Measurements from ENCODE around the gene NMNAT2. TPM values are rescaled to one million over a fixed set of nuclear protein-coding genes. Genes with fewer than 3 reads are reported as not detected.

NMNAT2 gene
- total and polyA plus RNA-seq, 2 donors from 2014 or later: 0.17 to 2.0 TPM

DNA sequence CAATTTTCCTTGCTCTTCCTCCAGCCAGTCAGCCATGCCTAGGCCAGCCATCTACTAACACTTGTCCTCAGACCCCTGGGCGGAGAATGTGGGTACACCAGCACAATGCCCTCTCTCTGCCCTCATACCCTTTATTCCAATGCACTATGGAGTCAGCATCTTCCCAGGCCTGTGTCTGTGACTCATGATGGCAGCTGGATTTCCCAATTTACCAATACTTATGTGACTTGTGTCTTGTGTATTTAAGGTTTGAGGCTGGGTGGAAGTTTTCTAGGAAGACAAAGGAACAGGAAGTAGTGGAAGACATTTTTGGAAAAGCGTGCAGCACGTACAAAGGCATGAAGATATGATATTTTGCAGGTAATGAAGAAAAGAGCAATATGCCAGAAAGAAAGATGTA, 114.3 kb downstream of the NMNAT2 start:
- Histone ChIP-seq H3K27me3 (ENCODE audit: control insufficient read depth, insufficient read depth, low read length) (no peaks in the 10 kb centered on the region), H3K9me3 (ENCODE audit: control insufficient read depth in 2 of 3, insufficient read depth in 1 of 3, low read length in 3 of 3) (no peaks in the 10 kb centered on the region), H3K4me3 (ENCODE audit: low read length in 3 of 3) (no peak overlapping the region), H3K9ac (ENCODE audit: low read length in 3 of 3) (no peak overlapping the region), H3K27ac (ENCODE audit: low read depth in 2 of 2, low read length in 2 of 2) (no peak overlapping the region), H3K36me3 (ENCODE audit: control insufficient read depth in 2 of 3, insufficient read depth in 3 of 3, low read length in 3 of 3) (no peaks in the 10 kb centered on the region), H3K4me1 (ENCODE audit: control insufficient read depth in 2 of 3, insufficient read depth in 2 of 3, low read depth in 1 of 3, low read length in 3 of 3) (peaks cover 0 to 8% (median 2%) of the 10 kb centered on the region in 3 donors)
- FAIRE-seq: no peak
- intact Hi-C loops (cut with DNase I): no loop called here
- no peak for DNase-seq
- TF ChIP-seq, protein P1, sequence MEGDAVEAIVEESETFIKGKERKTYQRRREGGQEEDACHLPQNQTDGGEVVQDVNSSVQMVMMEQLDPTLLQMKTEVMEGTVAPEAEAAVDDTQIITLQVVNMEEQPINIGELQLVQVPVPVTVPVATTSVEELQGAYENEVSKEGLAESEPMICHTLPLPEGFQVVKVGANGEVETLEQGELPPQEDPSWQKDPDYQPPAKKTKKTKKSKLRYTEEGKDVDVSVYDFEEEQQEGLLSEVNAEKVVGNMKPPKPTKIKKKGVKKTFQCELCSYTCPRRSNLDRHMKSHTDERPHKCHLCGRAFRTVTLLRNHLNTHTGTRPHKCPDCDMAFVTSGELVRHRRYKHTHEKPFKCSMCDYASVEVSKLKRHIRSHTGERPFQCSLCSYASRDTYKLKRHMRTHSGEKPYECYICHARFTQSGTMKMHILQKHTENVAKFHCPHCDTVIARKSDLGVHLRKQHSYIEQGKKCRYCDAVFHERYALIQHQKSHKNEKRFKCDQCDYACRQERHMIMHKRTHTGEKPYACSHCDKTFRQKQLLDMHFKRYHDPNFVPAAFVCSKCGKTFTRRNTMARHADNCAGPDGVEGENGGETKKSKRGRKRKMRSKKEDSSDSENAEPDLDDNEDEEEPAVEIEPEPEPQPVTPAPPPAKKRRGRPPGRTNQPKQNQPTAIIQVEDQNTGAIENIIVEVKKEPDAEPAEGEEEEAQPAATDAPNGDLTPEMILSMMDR (IDR thresholded peaks at IDR 0.05; ENCODE audit: borderline replicate concordance, extremely low read depth, insufficient read depth): no peak

DNA sequence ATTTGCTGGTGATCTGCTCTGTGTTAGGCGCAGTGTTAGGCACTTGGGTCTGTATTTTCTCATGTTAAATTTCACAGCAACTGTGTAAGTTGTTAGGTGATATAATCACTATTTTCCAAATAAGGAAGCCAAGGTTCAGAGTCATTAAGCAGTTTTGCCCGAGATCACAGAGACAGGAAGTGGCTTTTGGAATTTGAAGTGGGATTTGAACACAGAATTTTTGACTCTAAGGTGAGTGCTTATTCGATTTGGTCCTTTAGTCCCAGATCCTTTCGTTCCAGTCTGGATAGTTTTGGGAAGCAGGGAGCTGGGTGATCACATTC, 114.9 kb downstream of the NMNAT2 start:
- Histone ChIP-seq H3K4me3 (ENCODE audit: low read length in 3 of 3) (no peak overlapping the region), H3K27ac (ENCODE audit: low read depth in 2 of 2, low read length in 2 of 2) (no peak overlapping the region), H3K9ac (ENCODE audit: low read length in 3 of 3) (no peak overlapping the region), H3K9me3 (ENCODE audit: control insufficient read depth in 2 of 3, insufficient read depth in 1 of 3, low read length in 3 of 3) (no peaks in the 10 kb centered on the region), H3K36me3 (ENCODE audit: control insufficient read depth in 2 of 3, insufficient read depth in 3 of 3, low read length in 3 of 3) (no peaks in the 10 kb centered on the region), H3K4me1 (ENCODE audit: control insufficient read depth in 2 of 3, insufficient read depth in 2 of 3, low read depth in 1 of 3, low read length in 3 of 3) (peaks cover 0 to 8% (median 2%) of the 10 kb centered on the region in 3 donors), H3K27me3 (ENCODE audit: control insufficient read depth, insufficient read depth, low read length) (no peaks in the 10 kb centered on the region)
- FAIRE-seq (no peak), DNase-seq (no peak)
- TF ChIP-seq, protein P1 (IDR thresholded peaks at IDR 0.05; ENCODE audit: borderline replicate concordance, extremely low read depth, insufficient read depth): no peak
- intact Hi-C loops (cut with DNase I): no loop called here

DNA sequence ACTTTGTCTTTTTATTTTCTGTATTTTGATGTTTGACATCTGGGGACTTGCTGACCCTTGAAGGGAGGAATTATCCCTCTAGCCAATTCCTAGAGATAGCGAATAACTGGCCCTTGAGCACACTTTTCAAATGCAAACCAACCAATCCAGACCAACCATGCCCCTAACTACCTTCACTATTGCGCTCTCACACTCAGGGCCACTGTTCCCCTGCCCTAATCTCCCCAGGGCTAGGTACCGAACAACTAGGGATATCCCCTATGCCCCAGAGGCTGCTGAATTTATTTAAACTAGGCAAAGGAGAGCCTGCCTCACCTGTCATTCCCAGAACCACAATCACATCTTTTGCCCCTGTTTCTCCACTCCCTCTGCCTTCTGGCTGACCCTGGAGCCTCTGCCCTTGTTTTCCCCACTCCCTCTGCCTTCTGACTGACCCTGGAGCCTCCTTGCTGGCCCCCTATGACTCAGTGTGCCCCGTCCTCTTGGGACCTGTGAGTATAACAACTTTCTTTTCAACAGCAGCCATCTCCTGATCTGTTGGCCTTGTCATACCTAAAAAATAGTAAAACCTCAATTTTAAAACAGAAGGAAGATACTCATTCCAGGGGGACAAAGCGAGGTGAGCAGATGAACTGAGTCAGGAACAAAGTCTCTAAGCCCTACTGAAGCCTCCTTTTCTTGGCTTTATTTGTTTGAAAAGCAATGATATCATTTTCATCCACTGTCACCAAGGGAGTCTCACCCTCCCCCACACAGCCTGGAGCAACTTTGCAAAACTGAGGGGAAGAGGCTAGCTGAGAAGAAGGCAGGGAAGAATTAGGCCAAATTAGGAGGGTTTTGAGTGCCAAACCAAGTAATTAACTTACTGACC, 115.5 kb downstream of the NMNAT2 start:
- H3K9ac ChIP-seq (ENCODE audit: low read length in 3 of 3): no peak overlapping the region
- no peaks in the 10 kb centered on the region for H3K36me3 ChIP-seq (ENCODE audit: control insufficient read depth in 2 of 3, insufficient read depth in 3 of 3, low read length in 3 of 3)
- TF ChIP-seq, protein P1 (IDR thresholded peaks at IDR 0.05; ENCODE audit: borderline replicate concordance, extremely low read depth, insufficient read depth): no peak
- no peaks in the 10 kb centered on the region for H3K9me3 ChIP-seq (ENCODE audit: control insufficient read depth in 2 of 3, insufficient read depth in 1 of 3, low read length in 3 of 3)
- peak overlapping the region in 1 of 2 donors; percentile 23 for H3K27ac ChIP-seq (ENCODE audit: low read depth in 2 of 2, low read length in 2 of 2)
- DNase-seq (no peak), FAIRE-seq (no peak)
- peaks cover 0 to 8% (median 2%) of the 10 kb centered on the region in 3 donors for H3K4me1 ChIP-seq (ENCODE audit: control insufficient read depth in 2 of 3, insufficient read depth in 2 of 3, low read depth in 1 of 3, low read length in 3 of 3)
- no peaks in the 10 kb centered on the region for H3K27me3 ChIP-seq (ENCODE audit: control insufficient read depth, insufficient read depth, low read length)
- H3K4me3 ChIP-seq (ENCODE audit: low read length in 3 of 3): no peak overlapping the region
- intact Hi-C loops (cut with DNase I): no loop called here
